SK-N-MC (cell line): ENCODE measurements around the gene PDPR.
"Not testable (repeated sequence)": the region's sequence is repeated elsewhere in the genome, so short reads cannot be mapped to it uniquely, and the experiment has no call there.

Experiments used
- EZH2 ChIP-seq: fragments of 200-600 bp; sonication (generic); IDR thresholded peaks from one replicate; pipeline ENCODE4 v1.6.1; 2017; ENCODE audit warnings: antibody characterized with exemption
- POLR2AphosphoS5 ChIP-seq: IDR thresholded peaks from 2 replicates; pipeline ENCODE4 v1.6.1; 2012; ENCODE audit warnings: mild to moderate bottlenecking, low read depth, low read length, borderline replicate concordance

GRCh38 chr16:70147853-70148252 lies 33.7 kb downstream of the PDPR start:
- TF ChIP-seq EZH2, POLR2AphosphoS5: not testable (repeated sequence)
